Limb (tissue), 2 donors: ENCODE data around the gene CPLX4.
A peak's percentile ranks its signal among the peaks of the same experiment; 100 is the strongest.
"Not testable (repeated sequence)": the region's sequence is repeated elsewhere in the genome, so short reads cannot be mapped to it uniquely, and the experiment has no call there.

Experiments
- DNase-seq, 2 donors: peaks; one replicate each; pipeline ENCODE4 v3.0.0-alpha.2; 2016; ENCODE audit errors: extremely low spot score in 2 of 2

CPLX4 gene

DNA sequence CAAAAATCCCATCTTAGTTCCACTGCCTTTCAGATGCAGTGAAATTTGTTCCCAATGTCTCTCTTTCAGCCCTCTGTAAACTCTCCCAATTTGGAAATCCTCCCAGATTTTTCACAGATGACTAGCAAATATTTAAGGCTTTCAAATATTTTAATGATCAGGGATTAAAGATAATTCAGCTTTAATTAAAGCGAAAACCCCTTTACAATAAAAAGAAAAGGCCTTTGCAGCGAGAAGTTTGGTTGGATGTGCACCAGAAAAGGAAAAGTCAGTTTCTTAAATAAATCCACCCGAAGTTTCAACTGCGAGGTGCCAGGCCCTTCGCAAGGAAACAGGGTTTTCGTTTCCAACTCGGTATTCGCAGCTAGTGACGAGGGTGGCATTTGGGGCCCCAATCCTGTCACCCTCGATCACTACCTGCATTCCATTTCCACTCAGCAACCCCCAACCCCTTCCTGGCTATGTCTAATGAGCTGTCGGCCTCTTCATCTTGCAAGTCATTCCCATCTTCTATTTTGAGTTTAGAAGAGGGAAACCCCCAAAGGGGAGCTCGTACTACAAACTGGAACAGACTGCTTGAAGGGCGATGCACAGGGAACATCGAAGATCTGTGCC is 46.7 kb downstream of the CPLX4 start:
- DNase-seq: no peak

DNA sequence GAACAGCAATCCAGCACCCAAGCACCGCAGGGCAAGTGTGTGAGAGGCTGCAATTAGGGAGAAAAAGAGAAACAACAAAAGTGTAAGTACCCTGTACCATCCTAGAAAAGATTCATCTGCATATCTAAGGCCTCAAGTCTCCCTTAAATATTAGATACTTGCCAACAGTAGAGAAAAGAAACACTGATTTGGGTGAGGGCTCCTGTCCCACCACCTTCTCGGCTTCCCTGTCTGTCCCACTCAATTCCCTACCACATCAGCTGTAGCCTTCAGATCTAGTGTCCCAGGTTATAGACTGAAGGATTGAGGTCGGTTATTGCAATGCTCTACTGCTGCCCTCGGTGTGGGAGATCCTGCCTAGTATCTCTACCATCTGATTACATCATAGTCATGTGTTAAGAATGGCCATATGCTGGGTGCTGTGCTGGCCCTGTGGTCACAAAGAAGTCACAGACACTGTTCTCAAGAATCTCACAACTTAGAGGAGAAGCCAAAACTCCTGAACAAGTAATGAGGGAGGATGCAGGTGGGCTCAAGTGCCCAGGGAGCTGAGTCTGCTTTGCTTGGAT is 47.7 kb downstream of the CPLX4 start:
- no peak for DNase-seq

DNA sequence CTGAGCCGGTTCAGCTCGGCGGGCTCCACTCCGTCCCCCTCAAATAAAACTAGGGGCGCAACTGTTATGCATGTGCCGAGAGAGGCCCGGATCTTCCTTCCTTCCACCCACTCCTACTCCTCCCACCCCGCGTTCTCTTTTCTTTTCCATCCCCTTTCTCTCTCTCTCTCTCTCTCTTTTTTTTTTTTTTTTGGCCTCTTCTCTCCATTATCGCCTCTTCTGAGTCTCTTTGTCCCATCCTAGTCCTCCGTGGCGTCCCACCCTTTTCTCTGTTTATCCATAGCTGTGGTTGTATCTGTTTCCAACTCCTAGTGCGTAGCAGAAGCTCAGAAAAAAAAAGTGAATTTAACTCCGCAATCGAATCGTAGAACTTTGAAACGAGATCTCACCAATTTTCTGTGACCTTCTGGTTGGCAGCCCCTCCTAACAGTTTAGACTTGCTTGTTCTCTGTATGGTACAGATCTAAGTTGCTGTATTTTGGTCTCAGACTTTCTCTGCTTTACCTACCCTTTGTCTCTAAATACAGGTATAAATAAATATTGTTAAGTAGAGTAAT is 48.8 kb downstream of the CPLX4 start:
- DNase-seq: no peak

DNA sequence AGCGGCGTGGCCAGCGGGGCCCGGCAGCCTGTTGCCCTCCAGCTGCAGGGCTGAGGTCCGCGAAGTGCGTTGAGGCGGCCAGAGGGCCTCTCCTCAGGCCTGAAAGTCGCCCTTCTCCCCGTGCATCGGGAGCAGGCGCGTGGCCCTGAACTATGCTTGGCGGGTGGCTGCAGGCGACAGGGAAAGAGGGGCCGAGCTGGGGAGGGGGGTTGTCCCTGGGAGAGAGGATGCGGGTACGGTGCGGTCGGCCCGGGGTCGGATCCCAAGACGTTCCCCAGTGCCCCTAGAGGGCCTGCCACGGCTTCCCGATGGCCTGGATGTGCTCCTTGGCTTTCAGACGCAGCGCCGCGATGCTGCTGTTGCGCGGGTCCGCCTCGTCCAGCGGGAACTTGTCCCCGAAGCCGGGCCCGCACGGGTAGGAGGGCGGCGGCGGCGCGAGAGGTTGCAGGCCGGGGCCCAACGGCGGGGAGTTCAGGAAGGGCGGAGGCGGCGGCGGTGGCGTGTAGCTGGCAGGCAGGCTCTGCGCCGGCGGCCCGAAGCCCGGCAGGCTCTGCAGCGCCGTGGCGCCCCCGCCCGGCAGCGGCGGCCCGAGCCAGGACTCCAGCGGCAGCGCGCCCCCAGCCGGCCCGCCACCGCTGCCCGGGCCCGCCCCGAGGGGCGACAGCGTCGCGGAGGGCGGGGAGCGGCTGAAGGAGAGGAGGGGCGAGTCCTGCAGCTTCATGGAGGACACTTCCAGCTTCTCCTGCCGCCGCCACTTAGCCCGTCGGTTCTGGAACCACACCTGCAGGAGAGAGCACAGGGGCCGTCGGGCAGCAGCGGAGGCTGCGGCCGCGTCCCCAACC is 49.5 kb downstream of the CPLX4 start:
- DNase-seq: peak in 1 of 2 donors; percentile 72

DNA sequence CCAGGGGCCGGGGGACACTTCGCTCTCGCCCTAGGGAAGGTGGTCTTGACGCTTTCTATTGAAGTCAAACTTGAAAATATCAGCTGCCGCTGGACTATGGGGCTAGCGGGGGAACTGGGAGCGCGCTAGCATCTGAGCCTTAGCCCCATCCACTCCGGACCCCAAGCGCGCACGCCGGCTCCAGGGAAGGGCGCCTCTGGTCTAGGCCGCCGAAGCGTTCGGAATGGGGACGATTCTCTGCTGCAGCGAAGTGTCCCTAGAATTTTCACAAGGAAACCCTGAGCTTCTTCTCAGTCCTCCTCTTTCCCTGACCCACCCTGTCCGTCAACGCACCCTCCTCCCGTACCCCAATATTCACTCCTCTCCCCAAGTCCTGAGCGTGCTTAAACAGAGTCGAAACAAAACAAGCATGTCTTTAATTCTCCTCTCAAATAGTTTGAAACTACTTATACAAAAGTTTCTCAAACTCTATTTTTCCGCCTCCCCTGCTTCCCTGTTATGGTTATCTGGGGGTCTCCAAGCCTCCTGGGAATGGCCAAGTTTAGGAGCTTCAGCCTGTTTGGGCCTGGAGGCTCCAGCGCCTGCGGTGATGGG is 50.2 kb downstream of the CPLX4 start:
- peak in 1 of 2 donors; percentile 35 for DNase-seq

DNA sequence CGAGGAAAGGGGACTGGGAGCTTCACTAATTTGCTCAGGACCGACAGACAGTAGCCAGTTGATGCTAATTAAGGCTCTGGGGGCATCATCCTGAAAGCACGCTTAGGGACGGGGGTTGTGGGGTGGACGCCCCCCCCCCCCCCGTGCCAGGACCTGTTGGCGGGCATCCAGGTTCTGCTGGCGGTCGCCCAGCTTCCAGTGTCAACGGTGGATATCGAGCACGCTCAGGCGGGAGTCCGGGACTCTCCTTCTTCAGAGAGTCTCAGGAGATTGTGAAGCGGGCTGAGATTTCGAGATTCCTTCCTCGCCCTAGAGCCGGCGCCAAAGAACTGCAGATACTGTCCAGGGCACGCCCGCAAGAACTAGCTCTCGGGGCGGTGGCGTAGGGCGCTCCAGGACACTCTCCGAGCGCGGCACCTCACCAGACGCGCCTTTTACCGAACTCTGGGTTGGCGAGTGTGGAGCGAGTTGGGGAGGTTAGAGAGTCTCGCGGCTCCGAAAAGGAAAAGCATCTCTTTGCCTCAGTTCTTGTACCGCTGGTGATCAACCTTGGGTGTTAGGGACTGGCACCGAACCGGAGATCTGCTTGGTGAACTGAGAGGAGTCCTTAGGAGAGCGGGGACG is 50.8 kb downstream of the CPLX4 start:
- peak in 1 of 2 donors; percentile 43 for DNase-seq

DNA sequence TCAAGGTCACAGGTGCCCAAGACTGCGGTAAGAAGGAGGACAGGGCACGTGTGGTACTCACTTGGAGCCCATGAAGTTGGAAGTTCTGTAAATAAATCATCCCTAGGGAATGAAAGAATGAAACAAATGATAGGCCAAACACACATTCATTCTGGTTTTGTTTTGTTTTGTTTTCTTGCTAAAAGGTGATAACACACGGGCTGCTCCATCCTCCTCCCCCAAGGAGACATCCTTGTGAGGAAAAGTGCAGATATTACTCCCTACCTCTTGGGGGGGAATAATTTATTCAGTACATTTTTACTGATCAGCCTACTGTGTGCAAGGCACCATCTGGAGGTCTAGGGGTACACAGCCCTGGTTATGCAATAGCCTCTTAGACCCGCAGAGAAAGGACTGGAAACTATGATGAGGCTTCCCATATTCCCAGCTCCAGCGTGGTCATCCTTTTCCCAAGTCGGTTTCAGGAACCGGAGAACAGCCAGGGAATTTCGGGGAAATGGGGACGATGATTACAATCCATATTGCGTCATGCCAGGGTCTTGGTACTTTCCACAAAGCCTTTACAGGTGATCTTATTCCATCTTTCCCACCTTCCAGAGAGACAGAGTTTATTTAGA is 51.5 kb downstream of the CPLX4 start:
- no peak for DNase-seq

DNA sequence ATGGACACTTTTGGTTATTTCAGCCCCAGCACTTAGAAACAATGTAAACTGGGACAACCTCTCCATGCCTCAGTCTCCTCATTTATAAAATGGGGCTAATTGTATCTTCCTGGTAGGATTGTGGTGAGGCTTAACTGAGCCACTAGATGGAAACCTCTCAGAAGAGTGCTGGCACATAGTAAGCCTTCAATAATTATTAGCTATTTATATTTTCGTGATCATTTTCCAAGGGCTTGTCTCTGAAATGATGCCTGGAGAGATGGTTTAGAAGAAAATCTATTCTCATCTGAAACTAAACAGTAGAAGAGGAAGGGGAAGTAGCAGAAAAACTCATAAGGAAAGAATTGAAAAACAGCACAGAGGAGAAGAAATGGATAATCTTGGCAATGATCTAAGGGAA is 52.0 kb downstream of the CPLX4 start:
- no peak for DNase-seq

DNA sequence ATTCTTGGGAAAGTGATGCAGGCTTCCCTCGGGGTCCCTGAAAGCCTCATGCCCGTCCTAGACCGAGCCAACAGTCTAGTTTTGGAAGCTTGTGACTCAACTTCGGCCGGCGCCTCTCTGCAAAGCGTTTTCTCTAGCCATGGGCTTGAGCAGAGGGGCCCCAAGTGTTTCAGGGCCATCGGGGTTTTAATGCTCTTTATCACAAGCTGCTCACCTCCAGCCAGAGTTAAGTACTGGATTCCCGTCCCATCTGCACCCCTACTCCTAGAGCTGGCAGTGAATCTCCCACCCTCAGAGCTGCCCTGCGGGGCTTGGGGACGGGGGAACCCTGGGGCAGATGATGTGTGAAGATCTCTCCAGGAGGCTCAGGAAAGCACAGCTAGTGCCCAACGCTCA is 52.5 kb downstream of the CPLX4 start:
- no peak for DNase-seq

DNA sequence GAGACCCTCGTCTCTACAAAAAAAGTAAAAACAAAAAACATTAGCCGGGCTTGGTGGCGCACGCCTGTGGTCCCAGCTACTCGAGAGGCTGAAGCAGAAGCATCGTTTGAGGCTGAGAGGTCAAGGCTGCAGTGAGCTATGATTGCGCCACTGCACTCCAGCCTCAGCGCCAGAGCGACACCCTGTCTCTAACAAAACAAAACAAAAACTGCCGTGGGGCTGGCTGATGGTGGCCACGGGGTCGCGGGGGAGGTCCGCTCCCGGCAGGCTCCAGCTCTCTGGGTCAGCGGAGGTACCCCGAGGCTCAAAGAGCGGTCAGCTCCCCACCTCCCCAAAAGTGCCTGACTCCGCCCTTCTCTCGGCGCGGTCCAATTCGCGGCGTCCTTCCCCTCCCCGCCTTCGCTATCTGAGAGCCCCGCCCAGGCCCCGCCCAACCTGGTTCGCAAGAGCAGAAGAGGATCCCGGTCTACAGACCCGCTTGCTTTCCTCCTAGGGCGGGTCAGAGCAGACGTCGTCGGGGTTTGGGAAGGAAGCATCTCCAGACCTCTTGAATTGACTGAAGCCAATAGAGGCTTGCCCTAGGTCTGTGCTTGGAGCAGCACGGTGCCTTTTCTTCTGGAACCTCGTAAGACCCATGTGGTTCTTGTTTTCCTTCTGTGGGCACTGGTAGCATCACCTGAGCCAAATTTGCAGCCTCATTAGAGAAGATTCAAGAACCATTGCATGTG is 53.0 kb downstream of the CPLX4 start:
- peak in 1 of 2 donors; percentile 48 for DNase-seq

DNA sequence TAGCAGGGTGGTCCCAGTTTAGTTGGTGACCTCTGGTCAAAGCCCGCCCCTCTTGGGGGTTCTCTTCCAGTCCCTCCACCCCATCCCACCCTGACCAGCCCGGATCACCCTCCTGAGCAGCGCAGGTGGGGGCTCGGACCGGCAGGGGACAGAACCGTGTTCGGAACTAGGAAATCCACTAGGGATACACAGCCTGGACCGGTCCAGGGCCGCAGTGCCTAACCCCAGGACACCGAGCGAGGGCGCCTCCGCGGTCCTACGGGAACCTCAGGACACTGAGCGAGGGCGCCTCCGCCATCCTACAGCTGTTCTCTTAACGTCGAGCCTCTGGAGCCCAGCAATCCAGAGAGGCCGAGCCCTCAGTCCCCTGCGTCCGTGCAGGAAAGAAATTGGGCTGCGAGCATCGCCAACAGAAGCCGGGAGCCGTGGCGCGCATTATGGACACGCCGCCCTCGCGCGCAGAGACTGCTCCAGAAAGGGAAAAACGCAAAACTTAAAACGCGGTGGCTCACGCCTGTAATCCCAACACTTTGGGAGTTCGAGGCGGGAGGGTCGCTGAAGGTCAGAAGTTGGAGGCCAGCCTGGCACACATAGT is 53.7 kb downstream of the CPLX4 start:
- no peak for DNase-seq

DNA sequence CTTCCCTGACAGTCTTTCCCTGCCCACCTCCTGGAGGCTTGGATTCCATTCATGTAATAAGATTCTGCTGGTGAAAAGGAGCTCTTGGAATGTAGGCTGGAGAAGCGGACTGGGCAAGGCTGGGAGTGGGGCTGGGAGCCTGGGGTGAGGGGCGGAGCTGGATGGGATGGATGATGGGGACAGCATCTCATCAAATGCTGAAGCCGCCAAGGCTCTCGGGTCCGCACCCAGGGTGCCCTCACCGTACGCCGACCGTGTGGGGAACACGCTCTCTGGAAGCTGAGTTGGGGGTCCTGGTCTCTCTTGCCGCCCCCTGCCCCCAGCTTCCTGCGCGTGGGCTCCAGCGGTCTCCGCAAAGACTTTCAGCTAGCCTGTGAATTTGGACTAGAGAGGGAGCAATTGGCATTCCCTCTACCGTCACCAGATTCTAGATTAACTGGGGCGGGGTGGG is 54.3 kb downstream of the CPLX4 start:
- DNase-seq: no peak

DNA sequence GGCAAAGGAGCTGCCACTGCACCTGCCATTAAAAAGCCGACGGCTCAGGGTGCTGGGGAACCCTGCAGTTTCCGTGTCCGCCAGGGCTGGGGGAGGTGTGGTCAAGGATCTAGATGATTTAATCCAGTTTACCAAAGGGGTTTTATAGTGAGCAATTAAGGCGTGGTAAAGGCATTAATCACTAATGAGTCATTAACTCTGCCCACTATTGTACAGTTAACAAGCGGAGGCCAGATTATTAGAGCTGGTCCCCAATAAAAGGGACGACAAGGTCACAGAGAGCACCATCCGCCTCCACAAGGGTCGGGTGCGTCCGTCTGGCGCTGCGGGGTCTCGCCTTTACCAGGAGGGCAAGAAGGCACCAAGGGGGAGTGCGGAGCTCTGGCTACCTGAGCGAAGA is 54.8 kb downstream of the CPLX4 start:
- DNase-seq: no peak

DNA sequence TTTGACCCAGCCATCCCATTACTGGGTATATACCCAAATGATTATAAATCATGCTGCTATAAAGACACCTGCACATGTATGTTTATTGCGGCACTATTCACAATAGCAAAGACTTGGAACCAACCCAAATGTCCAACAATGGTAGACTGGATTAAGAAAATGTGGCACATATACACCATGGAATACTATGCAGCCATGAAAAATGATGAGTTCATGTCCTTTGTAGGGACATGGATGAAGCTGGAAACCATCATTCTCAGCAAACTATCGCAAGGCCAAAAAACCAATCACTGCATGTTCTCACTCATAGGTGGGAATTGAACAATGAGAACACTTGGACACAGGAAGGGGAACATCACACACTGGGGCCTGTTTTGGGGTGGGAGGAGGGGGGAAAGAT is 56.2 kb downstream of the CPLX4 start:
- not testable (repeated sequence) for DNase-seq

DNA sequence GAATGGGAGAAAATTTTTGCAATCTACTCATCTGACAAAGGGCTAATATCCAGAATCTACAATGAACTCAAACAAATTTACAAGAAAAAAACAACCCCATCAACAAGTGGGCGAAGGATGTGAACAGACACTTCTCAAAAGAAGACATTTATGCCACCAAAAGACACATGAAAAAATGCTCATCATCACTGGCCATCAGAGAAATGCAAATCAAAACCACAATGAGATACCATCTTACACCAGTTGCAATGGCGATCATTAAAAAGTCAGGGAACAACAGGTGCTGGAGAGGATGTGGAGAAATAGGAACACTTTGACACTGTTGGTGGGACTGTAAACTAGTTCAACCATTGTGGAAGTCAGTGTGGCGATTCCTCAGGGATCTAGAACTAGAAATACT is 56.6 kb downstream of the CPLX4 start:
- DNase-seq: not testable (repeated sequence)

DNA sequence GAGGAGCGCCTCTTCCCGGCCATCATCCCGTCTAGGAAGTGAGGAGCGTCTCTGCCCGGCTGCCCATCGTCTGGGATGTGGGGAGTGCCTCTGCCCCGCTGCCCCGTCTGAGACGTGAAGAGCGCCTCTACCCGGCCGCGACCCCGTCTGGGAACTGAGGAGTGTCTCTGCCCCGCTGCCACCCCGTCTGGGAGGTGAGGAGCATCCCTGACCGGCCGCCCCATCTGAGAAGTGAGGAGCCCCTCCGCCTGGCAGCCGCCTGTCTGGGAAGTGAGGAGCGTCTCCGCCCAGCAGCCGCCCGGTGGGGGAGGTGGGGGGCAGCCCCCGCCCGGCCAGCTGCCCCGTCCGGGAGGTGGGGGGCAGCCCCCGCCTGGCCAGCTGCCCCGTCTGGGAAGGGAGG is 63.0 kb downstream of the CPLX4 start:
- not testable (repeated sequence) for DNase-seq

DNA sequence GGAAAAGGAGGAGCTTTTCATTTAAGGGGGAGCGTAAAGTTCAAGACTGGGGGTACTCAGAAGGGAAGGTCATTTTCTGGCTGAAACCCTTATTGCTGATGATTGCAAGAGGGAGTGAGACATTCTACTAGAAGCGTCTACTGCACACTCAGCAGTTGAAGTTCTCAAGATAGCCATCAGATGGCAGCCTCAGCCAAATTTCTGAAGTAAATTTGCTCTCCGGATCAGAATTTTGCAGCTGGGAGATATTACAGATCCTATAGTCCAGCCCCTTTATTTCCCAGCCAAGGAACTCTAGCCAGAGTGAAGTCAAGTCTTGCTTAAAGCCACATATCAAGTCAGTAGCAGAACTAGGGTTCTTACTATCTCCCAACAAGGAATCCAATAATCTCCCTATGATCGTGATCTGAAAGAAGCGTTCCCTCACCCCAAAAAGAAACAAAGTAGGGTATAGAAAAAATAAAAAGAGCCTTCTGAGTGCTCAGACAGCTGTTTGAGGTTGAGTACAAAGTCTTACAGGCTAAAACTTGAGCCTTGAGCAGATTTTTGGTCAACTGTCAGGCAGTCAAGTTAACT is 69.2 kb downstream of the CPLX4 start:
- peak; percentile 76 to 90 for DNase-seq

DNA sequence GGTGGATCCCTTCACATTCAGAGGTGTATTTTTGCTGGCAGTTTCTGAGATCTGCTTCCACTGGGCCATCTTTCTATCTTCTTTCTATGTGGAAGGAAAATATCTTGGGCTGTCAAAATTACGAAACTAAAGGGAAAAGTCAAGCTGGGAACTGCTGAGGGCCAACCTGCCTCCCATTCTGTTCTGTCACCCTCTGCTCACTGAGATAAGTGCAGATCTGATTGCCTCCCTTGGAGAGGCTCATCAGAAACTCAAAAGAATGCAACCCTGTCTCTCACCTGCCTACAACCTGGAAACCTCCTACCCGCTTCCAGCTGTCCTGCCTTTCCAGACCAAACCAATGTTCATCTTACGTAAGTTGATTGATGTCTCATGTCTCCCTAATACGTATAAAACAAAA is 71.7 kb downstream of the CPLX4 start:
- no peak for DNase-seq
